ENCODE data around the gene MVB12A.

MVB12A gene

DNA sequence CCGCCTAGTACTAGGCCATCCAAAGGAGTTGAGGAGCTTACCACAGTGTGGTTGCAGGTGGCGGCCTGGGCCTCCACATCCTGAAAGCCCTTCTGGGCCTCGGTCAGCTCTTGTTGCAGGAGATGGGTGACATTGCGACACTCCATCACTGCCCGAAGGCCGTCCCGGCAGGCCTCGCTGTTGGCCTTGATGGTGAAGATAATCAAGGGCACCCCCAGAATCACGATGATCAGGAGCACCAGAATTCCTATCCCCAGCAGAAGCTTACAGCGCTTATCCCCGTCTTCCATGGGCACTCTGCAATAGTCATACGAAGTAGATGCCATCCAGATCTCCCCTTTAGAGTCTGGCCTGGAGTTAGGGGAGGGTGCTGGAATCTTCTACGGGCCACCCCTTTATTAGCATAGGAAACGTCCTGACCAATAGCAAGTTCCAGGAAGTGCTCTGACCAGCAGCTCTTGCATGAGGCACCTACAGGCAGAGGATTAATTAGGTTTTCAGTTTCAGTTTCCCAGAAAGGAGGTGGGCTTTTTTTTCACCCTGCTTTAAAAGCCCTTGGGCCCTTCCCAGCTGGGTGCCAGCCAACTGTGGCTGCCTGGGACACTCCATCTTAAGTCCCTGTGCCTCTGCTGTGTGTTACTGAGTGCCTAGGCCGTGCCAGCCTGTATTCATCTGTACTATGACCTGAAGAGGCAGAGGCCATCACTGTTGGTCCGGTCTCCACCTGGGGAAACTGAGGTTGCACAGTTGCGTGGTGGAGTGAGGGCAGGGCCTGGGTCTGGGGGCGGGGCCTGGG lies 14.4 kb upstream of the MVB12A start, which contains the start of gene BST2:
TSS of gene BST2 (minus strand) at position 381 of the 796 bp plus-strand sequence. CDS start at position 326, 55 bp downstream.
- DNase-seq, result peak; percentile 83 to 87

- DNase-seq, result no peak
These were observed 13.6 kb upstream of the MVB12A start for GRCh38 chr19:17406046-17406886.

DNA sequence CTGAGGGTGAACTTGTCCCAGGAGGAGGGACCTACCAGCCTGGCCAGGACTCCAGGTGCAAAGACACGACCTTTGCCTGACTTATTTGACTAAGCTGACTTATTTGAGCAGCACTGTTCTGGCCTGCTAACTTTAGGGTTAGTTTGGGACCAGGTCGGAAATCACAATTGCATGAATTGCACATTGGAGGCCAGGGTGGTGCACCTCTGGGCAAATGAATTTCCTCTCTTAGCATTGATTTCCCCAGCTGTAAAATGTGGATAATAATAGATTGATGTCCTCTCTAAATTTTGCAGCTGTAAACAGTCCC lies 13.0 kb upstream of the MVB12A start:
- no peak for DNase-seq

DNA sequence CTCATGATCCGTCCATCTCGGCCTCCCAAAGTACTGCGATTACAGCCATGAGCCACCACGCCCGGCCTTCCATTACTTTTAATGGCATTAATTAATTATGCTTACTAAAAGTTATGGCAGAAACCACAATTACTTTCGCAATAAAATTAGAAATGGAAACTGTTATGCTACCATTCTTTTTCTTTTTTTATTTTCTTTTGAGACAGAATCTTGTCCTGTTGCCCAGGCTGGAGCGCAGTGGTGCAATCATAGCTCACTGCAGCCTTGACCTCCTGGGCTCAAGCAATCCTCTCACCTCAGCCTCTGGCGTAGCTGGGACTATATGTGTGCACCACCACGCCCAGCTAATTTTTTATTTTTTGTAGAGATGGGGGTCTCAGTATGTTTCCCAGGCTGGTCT lies 9.9 kb upstream of the MVB12A start:
- no peak for DNase-seq

- no peak for DNase-seq
These were observed 8.0 kb upstream of the MVB12A start for GRCh38 chr19:17411801-17412200.

- no peak for DNase-seq
These were observed 5.8 kb upstream of the MVB12A start for GRCh38 chr19:17414097-17414496.

GRCh38 chr19:17415121-17415520 lies 4.7 kb upstream of the MVB12A start:
- DNase-seq, result no peak

DNA sequence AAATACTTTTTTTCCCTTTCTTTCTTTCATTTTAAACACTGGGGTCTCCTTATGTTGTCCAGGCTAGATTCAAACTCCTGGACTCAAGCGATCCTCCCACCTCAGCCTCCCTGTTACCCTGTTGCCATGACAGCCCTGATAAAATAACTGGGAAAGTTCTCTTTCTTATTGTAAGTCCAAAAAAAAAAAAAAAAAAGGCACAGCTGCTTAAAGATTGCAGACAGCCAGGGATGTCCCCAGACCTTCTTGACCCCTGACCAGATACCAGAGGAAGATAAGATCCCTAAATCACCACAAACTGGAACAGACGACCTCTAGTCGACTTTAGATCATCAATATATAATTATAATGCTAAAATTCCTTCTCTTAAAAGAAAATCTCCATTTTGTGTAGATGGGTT lies 1.1 kb upstream of the MVB12A start:
- no peak for DNase-seq

DNA sequence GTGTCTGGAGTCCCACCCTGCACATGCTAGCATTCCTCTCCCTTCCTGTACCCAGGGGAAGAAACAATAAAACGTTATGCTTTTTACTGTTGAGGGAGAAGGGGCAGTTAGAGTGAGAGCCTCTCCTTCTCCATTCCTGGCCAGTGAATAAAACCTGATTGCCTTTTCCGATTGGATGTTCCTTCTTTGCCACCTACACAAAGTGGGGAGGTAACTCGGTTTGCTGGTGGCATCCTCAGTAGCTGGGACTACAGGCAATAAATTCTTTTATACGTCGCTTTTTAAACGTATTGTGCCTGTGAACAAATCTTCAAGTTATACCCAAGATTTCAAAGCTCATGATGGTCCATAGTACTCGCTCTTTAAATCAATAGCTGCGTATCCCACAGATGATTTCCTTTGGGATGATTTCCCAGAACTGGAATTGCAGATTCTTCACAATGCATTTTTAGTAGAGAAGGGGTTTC lies 660 bp upstream of the MVB12A start:
- DNase-seq, result peak in 1 of 2 donors; percentile 8

- peak; percentile 24 to 44 for DNase-seq
These were observed 653 bp downstream of the MVB12A start for GRCh38 chr19:17420475-17420924.

- no peak for DNase-seq
These were observed 2.1 kb downstream of the MVB12A start for GRCh38 chr19:17421942-17422341.

- no peak for DNase-seq
These were observed 3.8 kb downstream of the MVB12A start for GRCh38 chr19:17423429-17424208.

GRCh38 chr19:17424743-17425365 lies 5.0 kb downstream of the MVB12A start:
- peak in 1 of 2 donors; percentile 17 for DNase-seq

- DNase-seq, result no peak
These were observed 9.8 kb downstream of the MVB12A start for GRCh38 chr19:17429641-17430113.

DNA sequence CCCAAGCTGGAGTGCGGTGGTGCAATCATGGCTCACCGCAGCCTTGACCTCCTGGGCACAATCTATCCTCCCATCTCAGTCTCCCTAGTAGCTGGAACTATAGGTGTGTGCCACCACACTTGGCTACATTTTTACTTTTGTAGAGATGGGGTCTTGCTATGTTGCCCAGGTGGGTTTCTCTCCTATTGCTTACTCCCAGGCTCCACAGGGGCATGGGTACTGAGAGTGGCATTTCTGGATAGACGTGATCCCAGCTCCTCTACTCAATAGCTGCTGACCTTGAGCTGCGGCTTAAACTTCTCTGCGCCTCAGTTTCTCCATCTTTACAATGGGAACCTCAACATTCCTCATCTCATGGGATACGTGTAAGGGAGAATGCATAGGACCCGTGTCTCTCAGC lies 11.6 kb downstream of the MVB12A start:
- DNase-seq, result no peak

DNA sequence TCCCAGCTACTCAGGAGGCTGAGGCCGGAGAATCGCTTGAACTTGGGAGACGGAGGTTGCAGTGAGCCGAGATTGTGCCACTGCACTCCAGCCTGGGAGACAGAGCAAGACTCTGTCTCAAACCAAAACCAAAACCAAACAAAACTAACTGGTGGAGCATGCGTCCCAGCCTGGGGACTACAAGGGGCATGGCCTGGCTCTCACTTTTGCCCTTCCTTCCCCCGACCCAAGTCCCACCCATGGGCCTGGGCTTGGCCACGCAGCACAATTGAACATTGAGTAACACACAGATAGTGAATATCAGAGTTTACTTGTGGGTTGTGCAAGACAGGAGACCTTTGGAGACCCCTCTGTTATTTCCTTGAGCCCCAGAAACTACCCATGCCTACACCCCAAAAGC lies 15.4 kb downstream of the MVB12A start:
- DNase-seq, result no peak

DNA sequence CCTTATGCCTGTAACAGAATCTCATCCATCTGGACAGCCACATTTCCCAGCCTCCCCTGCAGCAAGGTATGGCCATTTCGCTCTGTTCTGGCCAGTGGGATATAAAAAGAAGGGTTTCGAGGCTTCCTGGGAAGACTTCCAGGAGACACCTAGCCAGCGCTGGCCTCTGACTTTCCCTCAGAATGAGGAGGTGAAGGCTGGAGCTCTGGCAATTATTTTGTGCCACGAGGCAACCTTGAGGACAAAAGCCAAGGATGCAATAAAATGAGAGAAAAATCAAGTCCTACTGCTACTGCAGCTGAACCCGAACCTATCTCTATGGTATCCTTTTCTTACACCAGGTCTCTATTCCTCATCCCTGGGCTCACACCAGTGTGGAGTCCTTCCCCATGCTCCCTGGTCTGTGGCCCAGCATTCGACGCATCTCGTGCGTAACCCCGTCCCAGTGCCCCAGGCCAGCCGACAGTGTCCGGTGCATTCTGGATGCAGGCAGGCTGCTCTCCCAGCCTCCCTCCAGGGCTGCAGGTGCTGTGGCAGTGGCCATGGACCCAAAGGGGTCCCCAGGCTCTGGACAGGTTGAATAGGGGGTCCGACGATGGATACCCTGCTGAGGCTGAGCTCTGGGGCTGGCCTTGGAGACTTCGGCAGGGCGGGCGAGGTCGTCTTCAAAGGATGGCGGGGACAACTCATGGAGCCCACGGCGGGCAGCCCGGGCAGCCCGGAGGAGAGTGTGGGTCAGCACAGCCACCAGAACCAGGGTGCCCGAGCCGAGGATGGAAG lies 16.4 kb downstream of the MVB12A start:
- DNase-seq, result no peak

- DNase-seq, result peak; percentile 26 to 64
These were observed 17.0 kb downstream of the MVB12A start for GRCh38 chr19:17436874-17437267.

DNA sequence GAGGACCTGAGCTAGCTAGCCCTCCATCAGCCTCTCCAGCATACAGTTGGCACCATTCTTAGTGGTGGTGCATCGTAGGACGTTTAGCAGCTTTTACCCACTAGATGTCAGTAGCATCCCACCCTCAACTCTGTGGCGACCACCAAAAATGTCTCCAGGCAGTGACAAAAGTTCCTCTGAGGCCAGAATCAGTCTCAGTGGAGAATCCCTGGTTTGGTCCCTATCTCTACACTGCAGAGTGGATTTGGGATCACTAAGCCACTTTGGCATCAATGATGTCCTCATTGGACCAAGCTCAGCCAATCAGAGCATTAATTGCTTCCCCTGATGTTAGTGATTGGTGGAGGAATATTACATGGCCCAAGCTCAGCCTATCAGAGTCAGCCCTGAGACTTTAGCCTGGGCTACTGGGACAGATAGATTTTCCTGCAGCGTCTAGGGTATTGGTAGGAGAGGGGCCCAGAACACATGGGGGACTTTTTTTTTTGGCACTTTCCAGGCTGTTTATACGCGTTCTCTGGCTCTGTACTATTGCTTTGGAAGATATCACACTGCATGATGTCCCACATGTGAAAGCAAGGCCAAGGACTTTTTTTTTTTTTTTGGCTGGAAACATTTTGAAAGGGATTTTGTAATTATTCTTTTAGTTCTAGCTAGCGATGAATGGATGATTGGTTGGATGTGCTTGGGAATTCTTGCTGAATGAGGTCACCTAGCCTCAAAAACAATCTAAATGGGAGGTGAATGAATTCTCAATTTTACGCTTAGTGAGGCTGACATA lies 21.6 kb downstream of the MVB12A start:
- peak; percentile 33 to 44 for DNase-seq

DNA sequence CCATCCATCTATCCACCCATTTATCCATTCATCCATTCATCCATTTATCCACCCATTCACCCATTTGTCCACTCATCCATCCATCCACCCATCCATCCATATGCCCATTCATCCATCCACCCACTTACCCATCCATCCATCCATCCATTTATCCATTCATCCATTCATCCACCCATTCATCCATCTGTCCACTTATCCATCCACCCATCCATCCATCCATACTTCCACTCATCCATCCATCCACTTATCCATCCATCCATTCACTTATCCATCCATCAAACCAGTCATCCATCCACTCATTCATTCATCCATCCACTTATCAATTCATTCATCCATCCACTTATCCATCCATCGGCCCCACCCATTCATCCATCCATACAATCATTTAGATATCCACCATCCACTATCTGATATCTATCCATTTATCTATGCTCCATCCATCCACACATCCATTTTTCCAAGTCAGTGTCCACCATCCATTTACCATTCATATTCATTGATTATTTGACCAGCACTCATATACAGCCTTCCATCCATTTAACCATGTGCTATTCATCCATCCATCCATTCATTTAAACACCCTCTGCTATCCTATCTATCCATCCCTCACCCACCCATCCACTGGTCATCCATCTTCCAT lies 25.8 kb downstream of the MVB12A start:
- no peak for DNase-seq
